GM15510 (cell line): ENCODE results near the gene GPR37L1.

Experiments
- POLR2A ChIP-seq: IDR thresholded peaks from 3 replicates; pipeline ENCODE4 v1.6.1; 2011; ENCODE audit warnings: borderline replicate concordance; ENCODE audit not compliant: insufficient read length; ENCODE audit errors: extremely low read depth

Gene GPR37L1

GRCh38 chr1:202126426-202126825 lies 3.7 kb downstream of the GPR37L1 start:
- no peak for TF ChIP-seq POLR2A

GRCh38 chr1:202127061-202127460 lies 4.3 kb downstream of the GPR37L1 start:
- TF ChIP-seq POLR2A, result no peak

- TF ChIP-seq POLR2A, result no peak
Measured at GRCh38 chr1:202127836-202128622, 5.3 kb downstream of the GPR37L1 start.

GRCh38 chr1:202129453-202130296 lies 7.0 kb downstream of the GPR37L1 start:
- no peak for TF ChIP-seq POLR2A

GRCh38 chr1:202130297-202130721 lies 7.6 kb downstream of the GPR37L1 start:
- TF ChIP-seq POLR2A, result no peak

GRCh38 chr1:202130816-202131522 lies 8.3 kb downstream of the GPR37L1 start:
- TF ChIP-seq POLR2A, result no peak

GRCh38 chr1:202131956-202132821 lies 9.5 kb downstream of the GPR37L1 start:
- no peak for TF ChIP-seq POLR2A

- TF ChIP-seq POLR2A, result no peak
Measured at GRCh38 chr1:202133001-202133400, 10.3 kb downstream of the GPR37L1 start.

- TF ChIP-seq POLR2A, result no peak
Measured at GRCh38 chr1:202133496-202133895, 10.8 kb downstream of the GPR37L1 start.

GRCh38 chr1:202133989-202134388 lies 11.3 kb downstream of the GPR37L1 start:
- TF ChIP-seq POLR2A, result no peak

- no peak for TF ChIP-seq POLR2A
Measured at GRCh38 chr1:202134645-202135172, 12.0 kb downstream of the GPR37L1 start.

- no peak for TF ChIP-seq POLR2A
Measured at GRCh38 chr1:202135221-202135721, 12.6 kb downstream of the GPR37L1 start.

- TF ChIP-seq POLR2A, result no peak
Measured at GRCh38 chr1:202140833-202141232, 18.1 kb downstream of the GPR37L1 start.
